GM19025 (cell line): ENCODE data around the gene IL3.
"Not testable (repeated sequence)": the region's sequence is repeated elsewhere in the genome, so short reads cannot be mapped to it uniquely, and the experiment has no call there.

Source experiments
- ATAC-seq: cut with Tn5 transposase; IDR thresholded peaks from one replicate; pipeline ENCODE4 v1.9.1; 2021; ENCODE audit warnings: mild to moderate bottlenecking, low read depth, moderate library complexity; ENCODE audit not compliant: unreplicated experiment

The IL3 gene

GRCh38 chr5:132108495-132108894 is 48.0 kb downstream of the IL3 start:
- ATAC-seq = not testable (repeated sequence)

GRCh38 chr5:132108957-132109356 is 48.5 kb downstream of the IL3 start:
- not testable (repeated sequence) for ATAC-seq

- no peak for ATAC-seq
These were observed 49.1 kb downstream of the IL3 start for GRCh38 chr5:132109494-132110053.

- no peak for ATAC-seq
These were observed 49.7 kb downstream of the IL3 start for GRCh38 chr5:132110195-132110594.

DNA sequence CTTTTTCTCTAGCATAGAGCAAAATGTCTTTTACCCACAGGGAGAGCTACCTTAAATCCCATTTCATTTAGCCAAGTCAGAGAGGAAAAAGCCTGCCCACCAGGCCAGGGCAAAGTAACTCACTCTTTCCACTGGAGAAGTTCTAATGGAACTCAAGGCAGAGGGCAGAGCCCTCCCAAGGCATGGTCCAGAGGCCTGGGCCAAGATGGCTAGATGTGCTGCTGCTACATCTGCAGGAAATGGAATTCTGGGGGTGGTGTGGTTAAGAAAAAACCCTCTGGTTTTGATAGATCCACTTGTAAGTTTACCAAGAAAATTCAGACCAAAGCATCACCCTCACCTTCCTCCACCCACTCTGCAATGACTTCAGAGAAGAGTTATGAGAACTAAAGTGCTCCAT is 50.5 kb downstream of the IL3 start:
- ATAC-seq = no peak

- ATAC-seq = no peak
These were observed 51.7 kb downstream of the IL3 start for GRCh38 chr5:132112111-132112510.
